ENCODE data around the gene PRRT3. TPM values are rescaled to one million over a fixed set of nuclear protein-coding genes. Genes with fewer than 3 reads are reported as not detected.

Gene PRRT3
- total and polyA plus RNA-seq, 2 donors (not counting 3 experiments of a cell fraction or from before 2014, with no cell fraction given) = 1.5 TPM

- POLR2A ChIA-PET = interaction anchor here (0.7 to 1.3 kb wide), 3 partner anchors 10 to 215 kb away, joined by 5 read pairs; partner anchors contain the start of gene EMC3
- Histone ChIP-seq H3K79me2 (ENCODE audit: control insufficient read depth, insufficient read depth, low read length) (peaks cover 12% of the 10 kb centered on the region), H4K20me1 (replicated peaks; ENCODE audit: control insufficient read depth, extremely low read depth, insufficient read depth, low read length) (no peaks in the 10 kb centered on the region), H3K27ac (ENCODE audit: insufficient read depth, low read depth, low read length) (peak overlapping the region; percentile 94), H3K27me3 (ENCODE audit: control insufficient read depth in 2 of 2, insufficient read depth in 2 of 2, low read length in 2 of 2) (no peaks in the 10 kb centered on the region), H3K9me1 (replicated peaks; ENCODE audit: control insufficient read depth, extremely low read depth, insufficient read depth, low read length) (no peaks in the 10 kb centered on the region), H3K4me3 (replicated peaks in 1 of 3; ENCODE audit: insufficient read depth in 1 of 3, low read depth in 1 of 3, low read length in 3 of 3) (no peak overlapping the region), H3K4me1 (ENCODE audit: control insufficient read depth, extremely low read depth, insufficient read depth, low read length) (peaks cover 18% of the 10 kb centered on the region), H3K4me2 (ENCODE audit: insufficient read depth, low read length) (peak overlapping the region; percentile 62), H2AFZ (ENCODE audit: low read depth, low read length) (no peak overlapping the region), H3K9me3 (replicated peaks; ENCODE audit: control insufficient read depth, insufficient read depth, low read length) (no peaks in the 10 kb centered on the region), H3K36me3 (ENCODE audit: control insufficient read depth in 2 of 2, extremely low read depth in 1 of 2, insufficient read depth in 2 of 2, low read length in 2 of 2) (peaks cover 9 to 11% of the 10 kb centered on the region in 2 experiments), H3K9ac (replicated peaks; ENCODE audit: extremely low read depth, insufficient read depth, low read length) (peak overlapping the region; percentile 70)
- peak; percentile 98 for FAIRE-seq
- CTCF ChIA-PET = interaction anchor here (0.9 to 2.0 kb wide), 7 partner anchors 10 to 46 kb away, joined by 3 to 17 read pairs (median 3); partner anchors contain the start of gene EMC3
- TF ChIP-seq JUN (IDR thresholded peaks at IDR 0.05; ENCODE audit: borderline replicate concordance, insufficient read depth, insufficient read length, low read depth) (peak; percentile 91), GATA2 (IDR thresholded peaks at IDR 0.05; ENCODE audit: insufficient read depth, insufficient read length, low read depth, low read length) (no peak), POLR2AphosphoS5 (IDR thresholded peaks at IDR 0.05; ENCODE audit: insufficient read depth, low read depth, low read length) (peak; percentile 81), MYC (IDR thresholded peaks at IDR 0.05; ENCODE audit: low read depth, low read length) (no peak), FOS (IDR thresholded peaks at IDR 0.05; ENCODE audit: borderline replicate concordance, insufficient read depth, low read length) (peak; percentile 93)
- TF ChIP-seq, protein P1, sequence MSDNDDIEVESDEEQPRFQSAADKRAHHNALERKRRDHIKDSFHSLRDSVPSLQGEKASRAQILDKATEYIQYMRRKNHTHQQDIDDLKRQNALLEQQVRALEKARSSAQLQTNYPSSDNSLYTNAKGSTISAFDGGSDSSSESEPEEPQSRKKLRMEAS (IDR thresholded peaks at IDR 0.05; ENCODE audit: insufficient read depth, insufficient read length) = no peak
- TF ChIP-seq, protein P2, sequence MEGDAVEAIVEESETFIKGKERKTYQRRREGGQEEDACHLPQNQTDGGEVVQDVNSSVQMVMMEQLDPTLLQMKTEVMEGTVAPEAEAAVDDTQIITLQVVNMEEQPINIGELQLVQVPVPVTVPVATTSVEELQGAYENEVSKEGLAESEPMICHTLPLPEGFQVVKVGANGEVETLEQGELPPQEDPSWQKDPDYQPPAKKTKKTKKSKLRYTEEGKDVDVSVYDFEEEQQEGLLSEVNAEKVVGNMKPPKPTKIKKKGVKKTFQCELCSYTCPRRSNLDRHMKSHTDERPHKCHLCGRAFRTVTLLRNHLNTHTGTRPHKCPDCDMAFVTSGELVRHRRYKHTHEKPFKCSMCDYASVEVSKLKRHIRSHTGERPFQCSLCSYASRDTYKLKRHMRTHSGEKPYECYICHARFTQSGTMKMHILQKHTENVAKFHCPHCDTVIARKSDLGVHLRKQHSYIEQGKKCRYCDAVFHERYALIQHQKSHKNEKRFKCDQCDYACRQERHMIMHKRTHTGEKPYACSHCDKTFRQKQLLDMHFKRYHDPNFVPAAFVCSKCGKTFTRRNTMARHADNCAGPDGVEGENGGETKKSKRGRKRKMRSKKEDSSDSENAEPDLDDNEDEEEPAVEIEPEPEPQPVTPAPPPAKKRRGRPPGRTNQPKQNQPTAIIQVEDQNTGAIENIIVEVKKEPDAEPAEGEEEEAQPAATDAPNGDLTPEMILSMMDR (IDR thresholded peaks at IDR 0.05; ENCODE audit: extremely low read depth in 1 of 2, insufficient read depth in 1 of 2, low read depth in 1 of 2, low read length in 2 of 2) = no peak
- BruUV-seq (replicated peaks) = TSS peak; percentile 100
- intact Hi-C loops (cut with micrococcal nuclease) (loop anchor here (2.0 kb wide), 1 partner anchor 252 kb away; no protein-coding TSS in a partner anchor), dilution Hi-C loops (cut with MboI; ENCODE audit: extremely low pct_ligation_motif_present, low sequenced_read_pairs) (no loop called here)
- DNase-seq (ENCODE audit: low read depth, low spot score) = peak; percentile 96
Measured at GRCh38 chr3:9976721-9977709, 24.8 kb upstream of the PRRT3 start.
